ENCODE results near the gene ARHGEF16.

The ARHGEF16 gene

DNA sequence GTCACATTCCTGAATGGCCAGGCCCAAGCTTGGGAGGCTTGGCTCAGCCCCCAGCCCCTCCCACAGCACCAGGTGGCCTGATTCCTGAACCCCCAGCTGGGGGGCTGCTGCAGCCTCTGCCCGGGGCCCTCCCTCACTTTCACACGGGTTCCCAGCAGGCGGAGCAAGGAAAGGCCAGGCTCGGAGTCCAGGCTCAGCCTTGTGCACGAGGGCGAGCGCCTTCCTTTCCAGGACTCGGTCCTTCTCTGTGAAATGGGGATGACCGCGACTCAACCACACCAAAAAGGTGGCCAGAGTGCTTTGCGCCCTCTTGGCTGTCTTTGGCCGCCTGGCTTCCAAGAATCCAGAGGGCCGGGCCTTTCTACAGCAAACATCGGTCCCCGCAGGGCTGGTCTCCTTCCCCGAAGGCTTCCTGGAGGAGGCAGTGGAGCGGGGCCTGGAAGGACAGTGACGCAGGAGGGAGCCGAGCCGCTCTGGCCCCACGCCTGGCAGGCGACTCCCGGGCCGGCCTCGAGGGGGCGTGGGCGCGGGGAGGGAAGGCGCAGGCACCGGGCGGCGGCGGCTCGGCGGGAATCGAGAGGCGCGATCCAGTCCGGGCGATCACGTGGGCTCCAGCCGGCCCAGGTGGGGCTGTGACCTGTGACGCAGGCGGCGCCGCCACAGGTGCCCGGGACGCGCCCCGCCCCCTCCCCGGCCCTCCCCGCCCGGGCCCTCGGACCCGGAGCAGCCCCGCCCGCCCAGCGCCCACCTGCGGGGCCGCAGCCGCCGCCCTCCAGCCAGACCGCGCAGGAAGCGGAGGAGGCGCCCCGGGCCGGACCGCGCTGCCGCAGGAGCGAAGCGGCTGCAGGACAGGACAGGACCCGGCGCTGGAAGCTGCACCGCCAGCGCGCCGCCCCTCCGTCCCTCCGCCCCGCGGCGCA is at the start of gene ARHGEF16:
Gene ARHGEF16, plus strand, starts transcription at position 775 of the 920 bp plus-strand sequence. CDS start 8,420 bp downstream, outside the sequence.
- Histone ChIP-seq H3K27me3 (ENCODE audit: insufficient read depth, low read depth, severe bottlenecking) (no peaks in the 10 kb centered on the region), H3K27ac (peak within 1 kb of the TSS; percentile 88), H3K36me3 (no peaks in the 10 kb centered on the region; the same call in 1 of the 2 replicates), H3K9me3 (ENCODE audit: severe bottlenecking) (no peaks in the 10 kb centered on the region), H3K4me3 (ENCODE audit: low read depth, low read length) (peak within 1 kb of the TSS; percentile 62)
- TF ChIP-seq, protein P1, sequence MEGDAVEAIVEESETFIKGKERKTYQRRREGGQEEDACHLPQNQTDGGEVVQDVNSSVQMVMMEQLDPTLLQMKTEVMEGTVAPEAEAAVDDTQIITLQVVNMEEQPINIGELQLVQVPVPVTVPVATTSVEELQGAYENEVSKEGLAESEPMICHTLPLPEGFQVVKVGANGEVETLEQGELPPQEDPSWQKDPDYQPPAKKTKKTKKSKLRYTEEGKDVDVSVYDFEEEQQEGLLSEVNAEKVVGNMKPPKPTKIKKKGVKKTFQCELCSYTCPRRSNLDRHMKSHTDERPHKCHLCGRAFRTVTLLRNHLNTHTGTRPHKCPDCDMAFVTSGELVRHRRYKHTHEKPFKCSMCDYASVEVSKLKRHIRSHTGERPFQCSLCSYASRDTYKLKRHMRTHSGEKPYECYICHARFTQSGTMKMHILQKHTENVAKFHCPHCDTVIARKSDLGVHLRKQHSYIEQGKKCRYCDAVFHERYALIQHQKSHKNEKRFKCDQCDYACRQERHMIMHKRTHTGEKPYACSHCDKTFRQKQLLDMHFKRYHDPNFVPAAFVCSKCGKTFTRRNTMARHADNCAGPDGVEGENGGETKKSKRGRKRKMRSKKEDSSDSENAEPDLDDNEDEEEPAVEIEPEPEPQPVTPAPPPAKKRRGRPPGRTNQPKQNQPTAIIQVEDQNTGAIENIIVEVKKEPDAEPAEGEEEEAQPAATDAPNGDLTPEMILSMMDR (IDR thresholded peaks at IDR 0.05; ENCODE audit: low read depth, low read length): peak; percentile 74
- DNase-seq: peak; percentile 88

DNA sequence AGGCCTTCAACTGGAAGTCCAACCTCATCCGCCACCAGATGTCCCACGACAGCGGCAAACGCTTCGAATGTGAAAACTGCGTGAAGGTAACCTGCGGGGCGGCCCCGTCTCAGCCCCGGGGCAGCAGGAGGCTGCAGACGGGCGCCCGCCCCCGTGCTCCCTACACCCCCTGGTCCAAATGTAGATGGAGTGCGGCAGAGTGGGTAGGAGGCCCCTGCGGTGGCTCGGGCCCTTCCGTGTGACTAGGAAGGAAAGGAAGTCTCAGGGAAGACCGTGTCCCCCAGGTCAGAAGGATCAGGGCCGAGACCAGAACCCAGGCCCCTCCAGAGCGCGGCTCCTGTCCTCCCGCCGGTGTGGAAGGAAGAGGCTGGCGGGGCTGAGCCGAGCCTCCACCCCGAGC is 49.7 kb upstream of the ARHGEF16 start:
- Histone ChIP-seq H3K27me3 (ENCODE audit: insufficient read depth, low read depth, severe bottlenecking) (no peaks in the 10 kb centered on the region), H3K4me3 (ENCODE audit: low read depth, low read length) (no peak overlapping the region), H3K27ac (peak overlapping the region; percentile 86), H3K9me3 (ENCODE audit: severe bottlenecking) (no peaks in the 10 kb centered on the region), H3K36me3 (no peaks in the 10 kb centered on the region)
- TF ChIP-seq, protein P1 (IDR thresholded peaks at IDR 0.05; ENCODE audit: low read depth, low read length): no peak
- DNase-seq: no peak

DNA sequence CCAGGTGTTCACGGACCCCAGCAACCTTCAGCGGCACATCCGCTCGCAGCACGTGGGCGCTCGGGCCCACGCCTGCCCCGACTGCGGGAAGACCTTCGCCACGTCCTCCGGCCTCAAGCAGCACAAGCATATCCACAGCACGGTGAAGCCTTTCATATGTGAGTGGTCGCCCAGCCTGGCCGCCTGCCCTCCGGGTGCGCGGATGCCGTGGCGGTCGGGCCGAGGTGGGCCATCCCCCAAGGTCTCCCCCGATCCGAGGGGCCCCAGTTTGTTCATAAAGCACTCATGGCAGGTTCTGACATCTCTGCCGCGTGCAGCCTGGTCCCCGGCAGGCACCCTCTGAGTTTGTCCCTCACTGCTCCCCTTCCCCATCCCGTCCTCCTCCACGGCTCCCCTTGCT is 49.0 kb upstream of the ARHGEF16 start:
- no peak for DNase-seq
- Histone ChIP-seq H3K4me3 (ENCODE audit: low read depth, low read length) (no peak overlapping the region), H3K27ac (no peak overlapping the region), H3K27me3 (ENCODE audit: insufficient read depth, low read depth, severe bottlenecking) (no peaks in the 10 kb centered on the region), H3K9me3 (ENCODE audit: severe bottlenecking) (no peaks in the 10 kb centered on the region), H3K36me3 (no peaks in the 10 kb centered on the region)
- TF ChIP-seq, protein P1 (IDR thresholded peaks at IDR 0.05; ENCODE audit: low read depth, low read length): no peak

DNA sequence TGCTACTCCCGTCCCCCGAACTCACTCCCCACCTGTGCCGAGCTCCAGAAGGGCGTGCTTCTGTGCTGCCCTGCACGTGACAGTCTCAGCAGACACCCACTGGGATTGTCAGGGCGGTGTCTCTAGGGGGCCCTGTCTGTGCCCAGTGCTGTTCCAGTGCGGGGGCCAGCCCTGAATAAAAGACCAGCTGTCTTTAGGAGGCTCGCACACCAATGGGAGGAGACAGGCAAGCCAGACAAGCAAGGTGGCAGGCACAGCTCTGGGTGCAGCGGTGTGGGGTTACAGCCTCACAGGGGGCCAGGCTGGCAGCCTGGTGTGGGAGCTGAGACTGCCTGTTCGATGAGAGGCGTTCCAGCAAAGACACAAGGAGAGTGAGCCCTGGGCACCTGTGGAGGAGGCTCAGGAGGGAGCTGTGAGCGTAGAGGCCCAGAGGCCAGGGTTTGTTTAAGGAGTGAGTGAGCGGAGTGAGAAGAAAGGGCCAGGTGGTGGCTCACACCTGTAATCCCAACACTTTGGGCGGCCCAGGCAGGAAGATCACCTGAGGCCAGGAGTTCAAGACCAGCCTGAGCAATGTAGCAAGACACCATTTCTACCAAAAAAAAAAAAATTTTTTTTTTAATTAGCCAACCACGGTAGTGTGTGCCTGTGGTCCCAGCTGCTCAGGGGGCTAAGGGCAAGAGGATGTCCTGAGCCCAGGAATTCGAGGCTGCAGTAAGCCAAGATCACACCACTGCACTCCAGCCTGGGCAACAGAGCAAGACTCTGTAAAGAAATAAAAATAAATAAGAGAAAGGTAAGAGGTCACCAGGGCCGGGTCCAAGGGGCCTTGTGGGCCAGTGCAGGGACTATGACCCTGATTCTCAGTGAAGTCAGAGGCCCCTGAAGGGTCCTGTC is 48.2 kb upstream of the ARHGEF16 start:
- no peak for DNase-seq
- H3K9me3 ChIP-seq (ENCODE audit: severe bottlenecking): no peaks in the 10 kb centered on the region
- H3K36me3 ChIP-seq: no peaks in the 10 kb centered on the region
- no peak overlapping the region for H3K4me3 ChIP-seq (ENCODE audit: low read depth, low read length)
- H3K27ac ChIP-seq: no peak overlapping the region
- TF ChIP-seq, protein P1 (IDR thresholded peaks at IDR 0.05; ENCODE audit: low read depth, low read length): no peak
- no peaks in the 10 kb centered on the region for H3K27me3 ChIP-seq (ENCODE audit: insufficient read depth, low read depth, severe bottlenecking)

DNA sequence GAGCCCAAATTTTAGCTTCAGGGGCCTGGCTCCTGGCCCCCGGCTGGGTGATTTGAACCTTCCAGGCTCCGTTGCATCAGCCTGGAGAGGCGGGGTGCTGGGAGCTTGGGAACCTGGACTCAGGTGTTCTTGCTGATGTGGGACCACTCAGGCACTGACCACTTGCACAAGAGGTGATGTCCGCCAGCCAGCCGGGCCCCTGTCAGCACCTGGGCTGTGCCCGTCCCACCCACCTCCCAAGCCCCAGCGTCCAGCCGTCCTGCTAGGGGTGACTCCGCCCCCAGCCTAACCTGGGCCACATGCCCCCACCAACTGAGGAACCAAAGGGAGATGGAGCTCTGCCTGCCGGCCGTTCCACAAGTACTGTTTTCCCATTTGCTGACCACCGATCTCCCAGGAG is 47.4 kb upstream of the ARHGEF16 start:
- Histone ChIP-seq H3K27me3 (ENCODE audit: insufficient read depth, low read depth, severe bottlenecking) (no peaks in the 10 kb centered on the region), H3K4me3 (ENCODE audit: low read depth, low read length) (no peak overlapping the region), H3K27ac (no peak overlapping the region), H3K36me3 (no peaks in the 10 kb centered on the region), H3K9me3 (ENCODE audit: severe bottlenecking) (no peaks in the 10 kb centered on the region)
- DNase-seq: no peak
- TF ChIP-seq, protein P1 (IDR thresholded peaks at IDR 0.05; ENCODE audit: low read depth, low read length): no peak
